Motor neuron (in vitro differentiated cells): ENCODE measurements around the gene PPP1R16B. TPM values are rescaled to one million over a fixed set of nuclear protein-coding genes. Genes with fewer than 3 reads are reported as not detected.
A peak's percentile ranks its signal among the peaks of the same experiment; 100 is the strongest.

ENCODE experiments used
- ATAC-seq, 8 experiments: fragments of 200-7000 bp; cut with Tn5 transposase; replicated peaks in 6 of 8; 2 replicates each; pipeline ENCODE4 v1.8.0; 2021; ENCODE audit warnings: mild to moderate bottlenecking in 8 of 8, moderate library complexity in 8 of 8
- H3K27ac ChIP-seq, 2 donors: fragments of 250-450 bp; sonication (Bioruptor Pico); 2 replicates each; pipeline ENCODE4 v1.9.0; 2021; ENCODE audit warnings: antibody characterized with exemption in 2 of 2, mild to moderate bottlenecking in 2 of 2, moderate library complexity in 1 of 2
- H3K4me1 ChIP-seq, 2 donors: fragments of 250-450 bp; sonication (Bioruptor Pico); replicated peaks in 1 of 2; 2 replicates each; pipeline ENCODE4 v1.6.1; 2021; ENCODE audit warnings: antibody characterized with exemption in 2 of 2, mild to moderate bottlenecking in 2 of 2, moderate library complexity in 1 of 2
- H3K4me3 ChIP-seq, 5 donors: fragments of 250-450 bp; sonication (Bioruptor Pico); 2 replicates each; pipeline ENCODE4 v1.9.0; 2021; ENCODE audit warnings: antibody characterized with exemption in 5 of 5, mild to moderate bottlenecking in 5 of 5, moderate library complexity in 4 of 5
- WGBS, 10 experiments: fragments of 450-650 bp; shearing (Covaris generic); methylation state at CpG; one replicate each; pipeline ENCODE4 v1.0.0; 2022; 5-methylcytosine and 5-hydroxymethylcytosine counted together
- in situ Hi-C, 9 experiments: fragments of 400-800 bp; cut with MboI; loops; one replicate each; pipeline ENCODE4 v1.15.0; 2021; ENCODE audit warnings: low sequenced_read_pairs in 9 of 9, low pct_unique_long_range_greater_than_20kb in 2 of 9; ENCODE audit not compliant: unreplicated experiment in 9 of 9
- total RNA-seq, 8 experiments: library from RNA; unstranded; fragments of 300-600 nt; gene quantifications; 2 replicates each; pipeline versions ENCODE4 v1.2.3 to v1.2.4, GENCODE V29; 2022

Gene PPP1R16B
- total RNA-seq, 8 experiments from 2014 or later, result 0.14 to 3.7 (median 2.6) TPM

DNA sequence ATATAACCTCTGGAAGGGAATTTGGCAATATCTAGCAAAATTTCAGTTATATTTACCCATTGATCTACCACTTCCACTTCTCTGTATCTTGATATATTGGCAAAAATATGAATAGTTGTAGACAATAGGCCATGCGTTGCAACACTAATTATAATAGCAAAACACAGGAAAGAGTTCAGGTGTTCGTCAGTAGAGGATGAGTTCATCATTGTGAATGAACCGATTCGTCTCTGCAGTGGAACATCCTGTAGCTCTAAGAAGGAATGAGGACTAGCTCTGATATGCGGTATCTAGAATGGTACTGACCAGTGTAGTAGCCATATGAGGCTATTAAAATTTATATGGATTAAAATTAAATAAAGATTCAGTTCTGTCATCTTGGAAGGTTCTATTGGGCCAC, 129.0 kb downstream of the PPP1R16B start:
- ATAC-seq, result no peak
- WGBS, 10 experiments, result 83 to 100% (median 99%) methylated on average over 1 to 5 of the region's 5 CpGs; no CpG with 5 or more reads in 1 of the 10 experiments
- H3K27ac ChIP-seq, result no peak overlapping the region
- H3K4me3 ChIP-seq, result no peak overlapping the region
- no peaks in the 10 kb centered on the region for H3K4me1 ChIP-seq
- in situ Hi-C loops, result no loop called here

DNA sequence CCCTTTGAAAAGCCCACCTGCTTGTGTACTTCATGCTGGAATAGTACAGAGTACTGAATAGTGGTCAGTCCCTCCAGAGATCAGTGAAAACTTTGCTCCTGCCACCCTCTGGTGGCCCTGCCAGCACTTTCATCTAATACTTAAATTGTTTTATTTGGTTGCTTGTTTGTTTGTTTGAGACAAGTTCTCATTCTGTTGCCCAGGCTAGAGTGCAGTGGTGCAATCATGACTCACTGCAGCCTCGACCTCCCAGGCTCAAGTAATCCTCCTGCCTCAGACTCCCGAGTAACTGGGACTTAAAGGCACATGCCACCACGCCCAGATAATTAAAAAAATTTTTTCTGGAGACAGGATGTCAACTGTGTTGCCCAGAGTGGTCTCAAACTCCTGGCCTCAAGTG, 129.8 kb downstream of the PPP1R16B start:
- ATAC-seq, result peak in 3 of 8 experiments; percentile 34 to 60 (median 46)
- in situ Hi-C loops, result no loop called here
- 87% methylated on average over 2 to 3 of the region's 3 CpGs; no CpG with 5 or more reads in 8 of the 10 experiments for WGBS, 10 experiments
- H3K4me3 ChIP-seq, result no peak overlapping the region
- H3K27ac ChIP-seq, result no peak overlapping the region
- H3K4me1 ChIP-seq, result no peaks in the 10 kb centered on the region

DNA sequence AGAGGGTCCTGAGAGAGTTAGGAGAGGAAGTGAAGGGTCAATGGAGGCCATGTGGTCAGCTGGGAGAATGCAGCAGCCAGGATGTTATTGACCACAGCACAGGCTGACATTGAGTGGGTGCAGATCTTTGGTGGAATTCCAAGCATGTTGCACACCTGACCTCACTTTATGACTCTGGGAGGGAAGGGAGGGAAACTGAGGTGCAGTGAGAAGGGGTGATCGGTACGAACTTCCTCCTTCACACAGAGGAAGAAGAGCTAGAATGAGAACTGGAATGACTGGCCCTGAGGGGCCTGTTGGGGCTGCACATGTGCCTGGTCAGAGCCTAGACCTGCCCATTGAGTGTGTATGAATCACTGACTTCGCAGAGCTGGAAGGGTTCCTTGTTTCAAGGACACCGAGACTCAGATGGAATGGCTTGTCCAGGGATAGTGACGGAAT, 130.5 kb downstream of the PPP1R16B start:
- no peak overlapping the region for H3K27ac ChIP-seq
- H3K4me3 ChIP-seq, result no peak overlapping the region
- in situ Hi-C loops, result no loop called here
- WGBS, 10 experiments, result 78 to 100% (median 80%) methylated on average over 1 to 5 of the region's 5 CpGs; no CpG with 5 or more reads in 5 of the 10 experiments
- H3K4me1 ChIP-seq, result no peaks in the 10 kb centered on the region
- ATAC-seq, result no peak

DNA sequence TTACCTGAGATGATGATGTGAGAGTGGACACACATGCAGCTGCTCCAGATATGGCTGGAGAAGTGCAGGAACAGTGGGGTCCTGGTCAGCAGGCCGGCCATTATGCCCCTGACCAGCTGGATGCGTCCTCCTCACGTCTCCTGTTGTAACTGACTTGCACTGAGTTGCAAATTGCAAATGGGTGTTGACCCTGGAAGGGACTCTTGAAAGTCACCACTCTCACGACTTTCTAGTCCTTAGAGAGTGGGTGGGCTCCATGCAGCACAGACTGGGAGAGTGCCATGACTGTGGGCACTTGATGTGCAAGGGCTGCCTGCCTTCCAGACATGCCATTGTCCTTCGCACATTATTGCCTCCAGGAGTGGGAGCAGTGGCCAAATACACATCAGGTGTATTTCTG, 131.5 kb downstream of the PPP1R16B start:
- 94 to 100% (median 100%) methylated on average over 1 to 3 of the region's 5 CpGs; no CpG with 5 or more reads in 7 of the 10 experiments for WGBS, 10 experiments
- H3K4me3 ChIP-seq, result no peak overlapping the region
- no peaks in the 10 kb centered on the region for H3K4me1 ChIP-seq
- ATAC-seq, result no peak
- no peak overlapping the region for H3K27ac ChIP-seq
- in situ Hi-C loops, result no loop called here

DNA sequence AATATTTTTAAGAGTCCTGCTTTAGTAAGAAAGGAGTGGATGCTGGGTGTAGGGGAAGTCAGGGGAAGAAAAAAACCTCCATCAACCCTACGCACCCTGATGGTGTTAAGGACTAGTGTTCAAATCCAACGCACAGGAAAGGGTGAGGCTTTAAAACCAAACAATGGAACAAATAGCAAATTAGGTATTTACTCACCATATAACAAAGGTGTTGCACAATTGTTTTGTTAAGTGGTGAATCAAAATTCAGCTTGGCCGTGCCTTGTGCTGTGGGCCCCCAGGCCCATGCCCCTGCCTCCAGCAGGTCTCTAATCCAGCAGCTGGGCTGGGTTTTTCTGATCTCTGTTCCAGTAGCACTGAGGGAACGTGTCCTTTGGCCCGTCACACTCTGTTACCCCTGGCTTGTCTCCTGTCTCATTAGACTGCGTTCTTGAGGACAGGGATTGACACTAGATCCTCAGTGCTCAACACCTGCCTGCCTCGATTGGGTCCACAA, 132.5 kb downstream of the PPP1R16B start:
- Histone ChIP-seq H3K4me1 (no peaks in the 10 kb centered on the region), H3K4me3 (no peak overlapping the region), H3K27ac (no peak overlapping the region)
- in situ Hi-C loops, result no loop called here
- no peak for ATAC-seq
- WGBS, 10 experiments, result 82 to 100% (median 93%) methylated on average over 1 to 7 of the region's 7 CpGs; no CpG with 5 or more reads in 2 of the 10 experiments

DNA sequence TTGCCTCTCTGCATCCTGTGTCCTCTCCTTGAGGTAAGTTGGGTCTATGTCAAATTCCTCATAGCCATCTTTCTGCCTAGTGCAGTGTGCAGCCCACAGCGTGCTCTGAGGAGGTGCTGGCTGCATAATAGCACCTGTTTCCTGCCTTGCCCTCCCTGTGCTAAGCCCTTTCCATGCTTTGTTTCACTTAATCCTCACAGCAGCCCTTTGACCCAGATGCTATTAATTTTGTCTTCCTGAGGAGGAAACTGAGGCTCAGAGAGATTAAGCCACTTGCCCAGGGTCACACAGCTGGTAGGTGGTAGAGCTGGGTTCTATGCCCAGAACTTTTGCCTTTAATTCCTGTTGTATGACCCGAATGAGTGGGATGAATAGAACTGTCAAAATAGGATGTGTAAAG, 134.2 kb downstream of the PPP1R16B start:
- in situ Hi-C loops, result no loop called here

DNA sequence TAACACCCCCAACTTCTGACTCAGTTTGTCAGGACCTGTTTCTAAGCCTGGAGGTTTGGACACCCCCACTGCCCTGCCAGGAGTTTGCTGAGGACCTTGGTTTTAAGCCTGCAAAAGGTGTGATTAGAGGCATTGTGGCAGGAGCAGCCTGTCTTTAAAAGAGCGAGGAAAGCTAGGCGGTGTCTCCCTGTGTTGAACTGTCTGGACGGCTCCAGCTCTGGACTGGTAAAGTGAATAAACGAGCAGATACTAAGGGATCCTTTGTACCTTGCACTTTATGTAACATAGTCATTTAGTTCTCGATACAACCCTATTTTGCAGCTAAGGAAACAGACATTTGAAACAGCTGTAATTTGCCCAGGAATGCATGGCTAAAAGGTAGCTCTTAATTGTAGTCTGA, 135.1 kb downstream of the PPP1R16B start:
- in situ Hi-C loops, result no loop called here
- no peak for ATAC-seq
- H3K4me1 ChIP-seq, result no peaks in the 10 kb centered on the region
- H3K4me3 ChIP-seq, result no peak overlapping the region
- 87 to 100% (median 97%) methylated on average over 2 to 5 of the region's 5 CpGs; no CpG with 5 or more reads in 3 of the 10 experiments for WGBS, 10 experiments
- no peak overlapping the region for H3K27ac ChIP-seq

More for the DNA sequence above, 134.2 kb downstream of the PPP1R16B start:
- Histone ChIP-seq H3K4me3 (no peak overlapping the region), H3K4me1 (no peaks in the 10 kb centered on the region), H3K27ac (no peak overlapping the region)
- no peak for ATAC-seq
- WGBS, 10 experiments, result 50 to 100% (median 92%) methylated on average over 1 to 2 of the region's 2 CpGs; no CpG with 5 or more reads in 4 of the 10 experiments

DNA sequence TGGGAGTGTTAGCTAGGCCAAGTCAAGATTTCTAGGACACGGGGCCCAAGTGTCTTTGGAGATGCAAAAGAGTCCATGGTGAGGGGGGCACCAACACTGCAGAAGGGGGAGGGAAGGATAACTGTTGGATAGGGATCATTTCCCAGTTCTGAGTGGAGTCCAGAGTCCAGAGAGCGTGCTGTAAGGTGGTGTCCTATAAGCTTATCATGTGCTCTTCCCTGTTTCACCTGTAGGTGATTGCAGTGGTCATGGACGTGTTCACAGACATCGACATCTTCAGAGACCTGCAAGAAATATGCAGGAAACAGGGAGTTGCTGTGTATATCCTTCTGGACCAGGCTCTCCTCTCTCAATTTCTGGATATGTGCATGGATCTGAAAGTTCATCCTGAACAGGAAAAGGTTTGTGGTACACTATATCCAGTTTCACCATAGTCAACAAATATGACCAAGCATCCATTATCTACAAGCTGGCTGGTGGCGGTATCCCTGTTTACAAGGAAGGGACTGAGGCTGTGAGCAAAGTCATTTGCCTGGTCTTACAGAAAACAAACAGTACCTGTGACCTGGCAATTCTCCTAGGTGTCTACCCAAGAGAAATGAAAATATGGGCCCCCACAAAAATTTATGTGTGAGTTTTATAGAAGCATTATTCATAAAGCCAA, 136.4 kb downstream of the PPP1R16B start:
- ATAC-seq, result no peak
- Histone ChIP-seq H3K4me1 (no peaks in the 10 kb centered on the region), H3K27ac (no peak overlapping the region), H3K4me3 (no peak overlapping the region)
- WGBS, 10 experiments, result 85 to 100% (median 94%) methylated on average over 1 to 5 of the region's 5 CpGs; no CpG with 5 or more reads in 2 of the 10 experiments
- in situ Hi-C loops, result no loop called here

DNA sequence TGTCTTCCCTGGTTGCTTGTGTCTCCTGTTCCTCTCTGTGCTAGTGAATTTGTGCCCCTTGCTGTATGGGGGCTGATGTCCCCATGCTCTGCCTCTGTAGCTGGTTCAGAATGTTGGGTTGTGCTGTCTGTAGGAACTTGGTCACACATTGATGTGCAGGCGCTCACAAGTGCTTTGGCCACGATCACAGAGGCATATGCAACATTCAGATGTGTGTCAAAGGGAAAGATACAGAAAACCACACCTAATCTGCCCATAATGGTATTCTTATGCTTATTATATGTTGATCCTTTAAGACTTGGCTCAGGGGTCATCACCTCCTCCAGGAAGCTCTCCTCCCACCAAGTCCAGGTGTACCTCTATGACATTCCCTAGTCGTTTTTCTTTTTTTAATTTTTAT, 139.5 kb downstream of the PPP1R16B start:
- Histone ChIP-seq H3K4me3 (no peak overlapping the region), H3K27ac (no peak overlapping the region), H3K4me1 (peaks cover 0 to 3% of the 10 kb centered on the region in 2 donors)
- 41 to 100% (median 81%) methylated on average over 1 to 3 of the region's 3 CpGs; no CpG with 5 or more reads in 2 of the 10 experiments for WGBS, 10 experiments
- in situ Hi-C loops, result no loop called here
- ATAC-seq, result peak in 3 of 8 experiments; percentile 25 to 87 (median 79)

DNA sequence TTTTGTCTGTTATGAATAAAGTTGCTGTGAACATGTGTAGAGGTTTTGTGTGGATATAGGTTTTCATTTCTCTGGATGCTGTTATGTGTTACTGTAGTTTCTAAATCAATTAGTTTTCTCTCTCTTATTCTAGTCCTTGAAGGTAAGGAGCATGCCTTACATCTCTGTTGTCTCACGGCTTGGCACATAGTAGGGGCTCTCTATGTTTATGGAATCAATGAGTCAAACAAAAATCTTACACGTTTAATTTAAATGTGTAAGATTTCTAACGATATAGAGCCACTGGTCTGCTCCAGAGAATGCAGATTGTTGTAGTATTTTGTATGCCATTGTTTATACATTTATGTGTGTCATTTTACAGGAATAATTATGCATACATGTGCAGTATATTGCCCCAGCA, 141.3 kb downstream of the PPP1R16B start:
- Histone ChIP-seq H3K4me1 (peaks cover 0 to 3% of the 10 kb centered on the region in 2 donors), H3K4me3 (no peak overlapping the region), H3K27ac (no peak overlapping the region)
- in situ Hi-C loops, result no loop called here
- ATAC-seq, result no peak
- WGBS, 10 experiments, result 0 to 100% (median 82%) methylated on average over 1 to 3 of the region's 3 CpGs; no CpG with 5 or more reads in 1 of the 10 experiments

DNA sequence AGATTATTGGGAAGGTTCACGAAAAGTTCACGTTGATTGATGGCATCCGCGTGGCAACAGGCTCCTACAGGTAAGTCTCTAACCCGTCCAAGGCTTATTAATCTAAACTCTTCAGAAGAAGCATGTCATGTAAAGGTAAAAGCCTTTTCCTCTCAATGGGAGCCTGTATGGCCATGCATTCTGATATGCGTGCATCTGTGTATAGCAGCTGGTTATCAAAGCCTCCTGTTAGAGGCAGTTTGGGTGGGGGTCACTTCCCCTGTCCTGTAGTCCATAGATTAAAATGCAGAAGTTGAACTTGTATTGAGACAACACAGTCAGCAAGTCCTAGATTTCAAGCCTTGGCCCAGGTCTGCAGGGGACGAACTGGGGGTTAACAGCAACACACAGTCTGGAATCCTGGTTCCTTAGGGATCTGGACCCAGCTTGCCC, 142.4 kb downstream of the PPP1R16B start:
- no peak overlapping the region for H3K4me3 ChIP-seq
- ATAC-seq, result peak in 1 of 8 experiments; percentile 81
- H3K27ac ChIP-seq, result no peak overlapping the region
- H3K4me1 ChIP-seq, result peaks cover 0 to 6% of the 10 kb centered on the region in 2 donors
- WGBS, 10 experiments, result 62 to 100% (median 89%) methylated on average over 1 to 7 of the region's 7 CpGs; no CpG with 5 or more reads in 2 of the 10 experiments
- in situ Hi-C loops, result no loop called here

DNA sequence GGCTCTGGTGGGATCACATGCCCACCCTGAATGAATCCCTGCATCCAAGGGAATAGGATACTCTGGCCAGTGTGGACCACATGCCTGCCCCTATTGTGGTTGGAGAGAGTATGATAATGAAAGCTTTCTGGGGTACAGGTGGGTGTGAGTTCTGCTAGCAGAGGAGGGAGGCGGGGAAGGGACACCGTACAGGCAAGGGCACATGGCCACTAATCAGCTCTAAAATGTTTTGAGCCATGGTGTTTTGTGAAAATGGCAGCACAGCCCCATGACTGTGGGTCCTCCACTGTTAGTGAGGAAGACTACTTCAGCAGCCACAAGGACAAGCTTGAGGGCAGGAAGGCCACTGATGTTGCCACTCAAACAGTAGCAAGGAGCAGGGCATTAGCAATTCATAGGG, 144.8 kb downstream of the PPP1R16B start:
- in situ Hi-C loops, result no loop called here
- H3K4me1 ChIP-seq, result peaks cover 0 to 14% of the 10 kb centered on the region in 2 donors
- WGBS, 10 experiments, result 20 to 100% (median 90%) methylated on average over 1 to 2 of the region's 2 CpGs; no CpG with 5 or more reads in 4 of the 10 experiments

DNA sequence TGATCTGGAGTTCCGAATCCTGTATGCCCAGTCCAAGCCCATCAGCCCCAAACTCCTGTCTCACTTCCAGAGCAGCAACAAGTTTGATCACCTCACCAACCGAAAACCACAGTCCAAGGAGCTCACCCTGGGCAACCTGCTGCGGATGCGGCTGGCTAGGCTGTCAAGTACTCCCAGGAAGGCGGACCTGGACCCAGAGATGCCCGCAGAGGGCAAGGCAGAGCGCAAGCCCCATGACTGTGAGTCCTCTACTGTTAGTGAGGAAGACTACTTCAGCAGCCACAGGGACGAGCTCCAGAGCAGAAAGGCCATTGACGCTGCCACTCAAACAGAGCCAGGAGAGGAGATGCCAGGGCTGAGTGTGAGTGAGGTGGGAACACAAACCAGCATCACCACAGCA, 146.1 kb downstream of the PPP1R16B start:
- WGBS, 10 experiments, result 100% methylated on average over 1 to 5 of the region's 9 CpGs; no CpG with 5 or more reads in 5 of the 10 experiments

More for the DNA sequence above, 144.8 kb downstream of the PPP1R16B start:
- no peak overlapping the region for H3K4me3 ChIP-seq
- ATAC-seq, result no peak
- H3K27ac ChIP-seq, result no peak overlapping the region

More for the DNA sequence above, 146.1 kb downstream of the PPP1R16B start:
- peaks cover 0 to 14% of the 10 kb centered on the region in 2 donors for H3K4me1 ChIP-seq
- in situ Hi-C loops, result no loop called here
- no peak overlapping the region for H3K4me3 ChIP-seq
- ATAC-seq, result no peak
- H3K27ac ChIP-seq, result no peak overlapping the region
